SU-DHL-6 (cell line): ENCODE results near the gene THBS3.

Experiments used
- H2AFZ ChIP-seq: fragments of 200-600 bp; sonication (generic); 2 replicates; pipeline ENCODE4 v1.6.1; 2014; ENCODE audit warnings: low read depth, mild to moderate bottlenecking, moderate library complexity, mixed read lengths, antibody characterized with exemption, low read length; ENCODE audit not compliant: severe bottlenecking
- H3F3A ChIP-seq: fragments of 200-600 bp; shearing (Covaris generic); 2 replicates; pipeline ENCODE4 v1.6.0; 2016; ENCODE audit warnings: antibody characterized with exemption, mild to moderate bottlenecking; ENCODE audit not compliant: insufficient read depth
- H3K27ac ChIP-seq: fragments of 200-600 bp; sonication (generic); 2 replicates; pipeline ENCODE4 v1.5.1; 2016; ENCODE audit warnings: low read depth, mild to moderate bottlenecking, low read length, moderate library complexity, mixed read lengths
- H3K27me3 ChIP-seq: fragments of 200-600 bp; sonication (generic), shearing (Covaris generic); 2 replicates; pipeline ENCODE4 v1.6.0; 2014; ENCODE audit warnings: mild to moderate bottlenecking, low read length
- H3K36me3 ChIP-seq: fragments of 200-600 bp; sonication (generic); 2 replicates; pipeline ENCODE4 v1.6.1; 2014; ENCODE audit warnings: mild to moderate bottlenecking, low read length, mixed read lengths
- H3K4me2 ChIP-seq: fragments of 300-600, 200-600 bp; shearing (Covaris generic), sonication (generic); 2 replicates; pipeline ENCODE4 v1.6.0; 2014; ENCODE audit warnings: low read length, low read depth, mild to moderate bottlenecking; ENCODE audit not compliant: poor library complexity, severe bottlenecking
- H3K4me3 ChIP-seq: fragments of 200-600 bp; sonication (generic); 2 replicates; pipeline ENCODE4 v1.5.1; 2014; ENCODE audit warnings: antibody characterized with exemption, low read length, mild to moderate bottlenecking, mixed read lengths; ENCODE audit not compliant: insufficient read depth, poor library complexity, severe bottlenecking
- H3K79me2 ChIP-seq: fragments of 200-600 bp; sonication (generic); 2 replicates; pipeline ENCODE4 v1.6.1; 2014; ENCODE audit warnings: mild to moderate bottlenecking, low read length, moderate library complexity; ENCODE audit not compliant: insufficient read depth
- H3K9ac ChIP-seq: fragments of 200-600 bp; sonication (generic); 2 replicates; pipeline ENCODE4 v1.7.0; 2014; ENCODE audit warnings: mild to moderate bottlenecking, low read length
- H3K9me2 ChIP-seq: fragments of 200-600 bp; sonication (generic); replicated peaks from 2 replicates; pipeline ENCODE4 v1.6.1; 2014; ENCODE audit warnings: low read length; ENCODE audit not compliant: insufficient read depth
- H3K9me3 ChIP-seq: fragments of 200-600 bp; sonication (generic); 2 replicates; pipeline ENCODE4 v1.6.1; 2014; ENCODE audit warnings: low read length, mixed read lengths; ENCODE audit not compliant: insufficient read depth
- H4K20me1 ChIP-seq: fragments of 200-600 bp; sonication (generic); 2 replicates; pipeline ENCODE4 v1.6.1; 2014; ENCODE audit warnings: low read depth, mild to moderate bottlenecking, antibody characterized with exemption, low read length, moderate library complexity, mixed read lengths
- EZH2phosphoT487 ChIP-seq: fragments of 200-600 bp; sonication (generic), shearing (Covaris generic); conservative IDR thresholded peaks from 2 replicates; pipeline ENCODE4 v1.6.1; 2018; ENCODE audit warnings: mild to moderate bottlenecking, antibody characterized with exemption, low read length, moderate library complexity, mixed read lengths
- TF ChIP-seq, protein P1 (sequence below): fragments of 200-600 bp; sonication (generic); IDR thresholded peaks from one replicate; pipeline ENCODE4 v1.5.1; 2017; ENCODE audit warnings: antibody characterized with exemption, mild to moderate bottlenecking, low read length, moderate library complexity; ENCODE audit not compliant: insufficient read depth, poor library complexity, severe bottlenecking

The THBS3 gene

DNA sequence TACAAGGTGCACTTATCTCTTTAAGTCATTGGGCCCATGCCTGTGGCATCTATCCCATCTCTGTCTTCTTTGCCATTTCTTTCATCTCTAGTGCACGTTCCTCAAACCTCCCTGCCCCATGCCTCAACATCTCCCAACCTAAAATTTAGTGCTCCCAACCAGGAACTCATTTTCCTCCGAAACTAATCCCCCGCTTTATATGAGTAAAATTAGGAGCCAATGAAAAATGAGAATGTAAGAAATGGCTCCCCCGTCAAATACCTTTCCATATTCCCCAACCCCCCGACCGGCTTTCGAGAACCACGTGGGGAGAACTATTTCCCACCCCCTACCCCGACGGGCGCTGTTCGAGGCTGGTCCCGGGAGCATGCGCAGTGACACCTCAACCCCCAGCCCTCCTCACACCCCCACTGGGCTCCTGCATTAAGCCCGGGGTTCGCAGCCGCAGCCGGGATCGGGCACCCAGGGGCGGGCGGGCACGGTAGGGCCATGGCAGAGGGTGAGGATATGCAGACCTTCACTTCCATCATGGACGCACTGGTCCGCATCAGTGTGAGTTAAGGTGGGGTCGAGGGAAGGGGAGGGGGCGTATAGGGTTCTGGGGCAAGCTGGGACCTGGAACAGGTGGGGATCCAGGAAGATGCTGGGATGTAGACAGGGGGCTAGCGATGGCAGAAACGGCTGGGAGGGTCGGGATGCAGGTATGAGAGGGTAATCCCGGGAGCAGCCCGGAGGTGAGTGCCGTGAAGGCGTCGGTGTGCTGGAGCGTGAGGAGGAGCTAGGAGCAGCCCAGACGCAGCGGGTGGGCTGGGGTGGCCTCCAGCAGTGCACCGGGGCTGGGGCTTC lies 34.0 kb downstream of the THBS3 start, which contains the start of gene TRIM46:
Gene TRIM46, plus strand, starts transcription at position 372 of the 846 bp plus-strand sequence. Its CDS starts 118 bp downstream, at position 490.
- Histone ChIP-seq H4K20me1 (no peaks in the 10 kb centered on the region), H3K9me2 (no peaks in the 10 kb centered on the region), H3K27me3 (no peaks in the 10 kb centered on the region), H2AFZ (peak within 1 kb of the TSS; percentile 82), H3K4me2 (peak within 1 kb of the TSS; percentile 73), H3K27ac (peak within 1 kb of the TSS; percentile 76), H3K9me3 (no peaks in the 10 kb centered on the region), H3K4me3 (peak within 1 kb of the TSS; percentile 95), H3K36me3 (no peaks in the 10 kb centered on the region), H3K9ac (peak within 1 kb of the TSS; percentile 98), H3K79me2 (peaks cover 14% of the 10 kb centered on the region), H3F3A (peaks cover 7% of the 10 kb centered on the region)
- TF ChIP-seq, protein P1, sequence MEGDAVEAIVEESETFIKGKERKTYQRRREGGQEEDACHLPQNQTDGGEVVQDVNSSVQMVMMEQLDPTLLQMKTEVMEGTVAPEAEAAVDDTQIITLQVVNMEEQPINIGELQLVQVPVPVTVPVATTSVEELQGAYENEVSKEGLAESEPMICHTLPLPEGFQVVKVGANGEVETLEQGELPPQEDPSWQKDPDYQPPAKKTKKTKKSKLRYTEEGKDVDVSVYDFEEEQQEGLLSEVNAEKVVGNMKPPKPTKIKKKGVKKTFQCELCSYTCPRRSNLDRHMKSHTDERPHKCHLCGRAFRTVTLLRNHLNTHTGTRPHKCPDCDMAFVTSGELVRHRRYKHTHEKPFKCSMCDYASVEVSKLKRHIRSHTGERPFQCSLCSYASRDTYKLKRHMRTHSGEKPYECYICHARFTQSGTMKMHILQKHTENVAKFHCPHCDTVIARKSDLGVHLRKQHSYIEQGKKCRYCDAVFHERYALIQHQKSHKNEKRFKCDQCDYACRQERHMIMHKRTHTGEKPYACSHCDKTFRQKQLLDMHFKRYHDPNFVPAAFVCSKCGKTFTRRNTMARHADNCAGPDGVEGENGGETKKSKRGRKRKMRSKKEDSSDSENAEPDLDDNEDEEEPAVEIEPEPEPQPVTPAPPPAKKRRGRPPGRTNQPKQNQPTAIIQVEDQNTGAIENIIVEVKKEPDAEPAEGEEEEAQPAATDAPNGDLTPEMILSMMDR = no peak
- TF ChIP-seq EZH2phosphoT487 = no peak

DNA sequence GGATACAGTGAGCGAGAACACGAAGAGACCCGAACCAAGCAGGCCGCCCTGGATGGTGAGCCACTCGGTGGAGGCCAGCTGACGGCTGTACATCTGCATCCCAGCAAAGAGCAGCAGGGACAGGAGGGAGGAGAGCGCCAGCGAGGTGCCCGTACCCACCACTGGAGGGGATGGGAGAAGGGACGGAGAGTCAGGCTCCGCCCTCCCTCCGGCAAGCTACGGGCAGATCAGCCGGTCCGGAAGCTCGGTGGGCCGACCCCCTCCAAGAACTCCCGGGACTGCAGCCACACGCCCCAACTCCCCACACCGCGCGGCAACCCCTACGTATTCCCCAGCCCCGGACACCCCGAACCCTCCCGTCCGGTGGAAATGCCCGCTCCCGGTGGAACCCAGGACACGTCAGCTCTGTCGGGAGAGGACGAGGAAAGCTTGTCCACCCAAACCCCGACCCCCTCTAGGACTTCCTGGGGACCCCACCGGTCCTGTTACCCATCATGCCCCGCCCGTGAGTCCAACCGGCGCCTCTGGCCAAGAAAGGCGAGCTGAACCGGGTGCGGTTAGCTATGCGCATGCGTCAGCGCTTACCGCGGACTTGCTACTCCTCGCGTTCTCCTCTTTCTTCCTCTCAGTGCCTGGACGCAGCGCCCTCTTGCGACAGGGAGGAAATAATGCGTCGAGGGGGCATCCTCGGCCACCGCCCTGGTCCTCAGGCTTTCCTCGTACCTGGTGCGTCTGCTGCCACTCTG lies 34.8 kb downstream of the THBS3 start, which contains the start of gene KRTCAP2:
Gene KRTCAP2, minus strand, starts transcription at position 573 of the 746 bp plus-strand sequence. Its CDS starts 80 bp downstream, at position 493.
- peak within 1 kb of the TSS; percentile 76 for H3K27ac ChIP-seq
- H3K79me2 ChIP-seq = peaks cover 14% of the 10 kb centered on the region
- H3K9me3 ChIP-seq = no peaks in the 10 kb centered on the region
- no peaks in the 10 kb centered on the region for H3K9me2 ChIP-seq
- peak within 1 kb of the TSS; percentile 73 for H3K4me2 ChIP-seq
- H3K36me3 ChIP-seq = no peaks in the 10 kb centered on the region
- no peaks in the 10 kb centered on the region for H3K27me3 ChIP-seq
- TF ChIP-seq EZH2phosphoT487 = no peak
- TF ChIP-seq, protein P1 = peak; percentile 90
- peak within 1 kb of the TSS; percentile 82 for H2AFZ ChIP-seq
- no peaks in the 10 kb centered on the region for H4K20me1 ChIP-seq
- H3K4me3 ChIP-seq = peak within 1 kb of the TSS; percentile 95
- peaks cover 7% of the 10 kb centered on the region for H3F3A ChIP-seq
- peak within 1 kb of the TSS; percentile 98 for H3K9ac ChIP-seq

DNA sequence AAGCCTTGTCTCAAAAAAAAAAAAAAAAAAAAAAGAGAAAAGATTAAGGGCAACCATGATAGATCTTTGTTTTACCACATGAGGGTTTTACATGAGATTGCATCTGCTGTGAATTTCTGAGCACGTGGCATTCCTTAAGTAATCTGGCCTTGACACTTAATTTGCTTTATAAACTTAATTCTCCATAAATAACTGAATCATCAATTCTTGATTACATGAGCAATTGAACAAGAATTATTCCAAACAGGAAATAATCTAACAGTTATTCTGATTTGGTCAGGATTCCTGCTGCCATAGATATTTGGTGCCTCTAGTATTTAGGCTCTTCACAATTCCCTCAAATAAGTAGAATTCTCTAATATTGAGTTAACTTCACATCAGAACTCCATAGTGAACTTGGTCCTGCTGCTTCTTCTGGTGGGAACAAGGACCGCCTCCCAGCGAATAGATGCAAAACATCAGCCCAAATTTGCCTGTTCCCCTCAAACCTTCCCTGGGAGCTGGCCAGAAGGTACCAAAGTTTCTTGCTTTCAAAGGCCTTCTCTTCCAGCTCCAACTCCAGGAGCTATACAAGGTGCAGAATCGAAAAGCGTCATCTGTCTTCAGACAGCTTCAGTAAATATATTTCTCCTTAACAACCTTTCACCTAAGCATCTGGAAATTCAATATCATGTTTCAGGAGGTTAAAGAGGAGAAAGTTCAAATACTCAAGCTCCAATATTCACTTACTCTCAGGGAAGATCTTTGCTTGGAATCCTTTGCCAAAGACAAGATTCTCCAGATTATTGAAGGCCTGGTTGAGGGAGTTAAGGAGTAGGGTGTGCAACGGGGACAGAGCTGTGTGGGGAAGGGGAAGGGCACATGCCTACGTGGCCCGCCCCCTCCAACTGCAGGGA lies 35.6 kb downstream of the THBS3 start:
- Histone ChIP-seq H3K4me2 (peak overlapping the region; percentile 73), H3K79me2 (peaks cover 14% of the 10 kb centered on the region), H3K36me3 (no peaks in the 10 kb centered on the region), H3K27ac (peak overlapping the region; percentile 76), H3K9me3 (no peaks in the 10 kb centered on the region), H3K4me3 (peak overlapping the region; percentile 95), H2AFZ (peak overlapping the region; percentile 82), H3K27me3 (no peaks in the 10 kb centered on the region), H4K20me1 (no peaks in the 10 kb centered on the region), H3K9me2 (no peaks in the 10 kb centered on the region), H3K9ac (peak overlapping the region; percentile 98), H3F3A (peaks cover 7% of the 10 kb centered on the region)
- TF ChIP-seq EZH2phosphoT487 = no peak
- TF ChIP-seq, protein P1 = no peak
